Skeletal muscle cell (primary cell): ENCODE data around the gene RHBG.

ENCODE experiments used
- DNase-seq: peaks from one replicate; pipeline ENCODE4 v3.0.0-alpha.2; 2010; ENCODE audit warnings: low read depth
- H3K4me3 ChIP-seq: 2 replicates; pipeline ENCODE4 v1.5.1; 2011; ENCODE audit warnings: low read depth, mild to moderate bottlenecking, control low read depth, low read length, moderate library complexity

RHBG gene

GRCh38 chr1:156421062-156421938, 52.3 kb downstream of the RHBG start:
- H3K4me3 ChIP-seq = peak overlapping the region; percentile 3
- DNase-seq = no peak

- no peak overlapping the region for H3K4me3 ChIP-seq
Observed at GRCh38 chr1:156421939-156422601, 53.1 kb downstream of the RHBG start.

GRCh38 chr1:156422602-156423091, 53.6 kb downstream of the RHBG start:
- no peak overlapping the region for H3K4me3 ChIP-seq
- DNase-seq = no peak

More at GRCh38 chr1:156421939-156422601, 53.1 kb downstream of the RHBG start:
- DNase-seq = no peak

GRCh38 chr1:156423422-156424352, 54.7 kb downstream of the RHBG start:
- DNase-seq = no peak
- H3K4me3 ChIP-seq = no peak overlapping the region

GRCh38 chr1:156424806-156425432, 55.9 kb downstream of the RHBG start:
- DNase-seq = no peak
- H3K4me3 ChIP-seq = no peak overlapping the region

GRCh38 chr1:156425943-156426342, 56.9 kb downstream of the RHBG start:
- no peak overlapping the region for H3K4me3 ChIP-seq
- no peak for DNase-seq

- no peak for DNase-seq
- H3K4me3 ChIP-seq = no peak overlapping the region
Observed at GRCh38 chr1:156427957-156428356, 58.9 kb downstream of the RHBG start.

GRCh38 chr1:156428746-156429288, 59.8 kb downstream of the RHBG start:
- no peak overlapping the region for H3K4me3 ChIP-seq

GRCh38 chr1:156429313-156430060, 60.5 kb downstream of the RHBG start:
- DNase-seq = no peak
- H3K4me3 ChIP-seq = no peak overlapping the region

More at GRCh38 chr1:156428746-156429288, 59.8 kb downstream of the RHBG start:
- DNase-seq = no peak

GRCh38 chr1:156430303-156430702, 61.3 kb downstream of the RHBG start:
- no peak overlapping the region for H3K4me3 ChIP-seq
- DNase-seq = no peak

- DNase-seq = no peak
- H3K4me3 ChIP-seq = no peak overlapping the region
Observed at GRCh38 chr1:156430866-156431265, 61.9 kb downstream of the RHBG start.

- no peak overlapping the region for H3K4me3 ChIP-seq
- DNase-seq = no peak
Observed at GRCh38 chr1:156431366-156431765, 62.4 kb downstream of the RHBG start.

- DNase-seq = no peak
- H3K4me3 ChIP-seq = no peak overlapping the region
Observed at GRCh38 chr1:156431769-156432668, 63.0 kb downstream of the RHBG start.

GRCh38 chr1:156432669-156433018, 63.6 kb downstream of the RHBG start:
- no peak overlapping the region for H3K4me3 ChIP-seq

GRCh38 chr1:156433032-156433431, 64.0 kb downstream of the RHBG start:
- DNase-seq = no peak
- no peak overlapping the region for H3K4me3 ChIP-seq

More at GRCh38 chr1:156432669-156433018, 63.6 kb downstream of the RHBG start:
- DNase-seq = no peak

- DNase-seq = no peak
- no peak overlapping the region for H3K4me3 ChIP-seq
Observed at GRCh38 chr1:156433602-156434001, 64.6 kb downstream of the RHBG start.
